HAP-1 (cell line): Measurements from ENCODE around the gene KRT1.

ENCODE experiments used
- DNase-seq, 2 experiments: peaks; one replicate each; pipeline ENCODE4 v3.0.0-alpha.2; 2016 to 2020; ENCODE audit warnings: low spot score in 2 of 2
- H3K27me3 ChIP-seq: fragments of 250-450 bp; sonication (Bioruptor Pico); 2 replicates; pipeline ENCODE4 v1.5.1; 2020; ENCODE audit warnings: low read depth, mild to moderate bottlenecking, moderate library complexity
- H3K36me3 ChIP-seq: fragments of 250-450 bp; sonication (Bioruptor Pico); replicated peaks from 2 replicates; pipeline ENCODE4 v1.5.1; 2020; ENCODE audit warnings: mild to moderate bottlenecking
- H3K4me1 ChIP-seq: fragments of 250-450 bp; sonication (Bioruptor Pico); 2 replicates; pipeline ENCODE4 v1.5.1; 2020; ENCODE audit warnings: mild to moderate bottlenecking
- H3K4me3 ChIP-seq: fragments of 250-450 bp; sonication (Bioruptor Pico); 2 replicates; pipeline ENCODE4 v1.5.1; 2020; ENCODE audit warnings: mild to moderate bottlenecking, moderate library complexity
- H3K9me3 ChIP-seq: fragments of 250-450 bp; sonication (Bioruptor Pico); 2 replicates; pipeline ENCODE4 v1.5.1; 2020; ENCODE audit warnings: mild to moderate bottlenecking, moderate library complexity
- in situ Hi-C: fragments of 300-500 bp; cut with MboI; formaldehyde crosslinking; loops from 3 replicates; pipeline ENCODE4 v1.14.3; 2020; ENCODE audit warnings: low sequenced_read_pairs, inconsistent platforms, mixed read lengths

The KRT1 gene

GRCh38 chr12:52630008-52630500 lies 50.2 kb downstream of the KRT1 start:
- Histone ChIP-seq H3K9me3 (no peaks in the 10 kb centered on the region), H3K27me3 (peaks cover 3% of the 10 kb centered on the region; the same call in 1 of the 2 replicates), H3K4me1 (no peaks in the 10 kb centered on the region), H3K4me3 (no peak overlapping the region), H3K36me3 (no peaks in the 10 kb centered on the region)
- in situ Hi-C loops = no loop called here
- DNase-seq = no peak

- Histone ChIP-seq H3K9me3 (no peaks in the 10 kb centered on the region), H3K4me1 (no peaks in the 10 kb centered on the region), H3K36me3 (no peaks in the 10 kb centered on the region), H3K4me3 (no peak overlapping the region), H3K27me3 (peaks cover 3% of the 10 kb centered on the region; the same call in 1 of the 2 replicates)
- no peak for DNase-seq
- in situ Hi-C loops = no loop called here
These were observed 50.8 kb downstream of the KRT1 start for GRCh38 chr12:52629281-52630007.

GRCh38 chr12:52628841-52629240 lies 51.4 kb downstream of the KRT1 start:
- no peak for DNase-seq
- no peaks in the 10 kb centered on the region for H3K36me3 ChIP-seq
- no peak overlapping the region for H3K4me3 ChIP-seq
- in situ Hi-C loops = no loop called here
- H3K4me1 ChIP-seq = 0 out of 2 replicates have a peak, but pooled peaks cover 2% of the 10 kb centered on the region
- H3K9me3 ChIP-seq = no peaks in the 10 kb centered on the region
- peaks cover 3% of the 10 kb centered on the region; the same call in 1 of the 2 replicates for H3K27me3 ChIP-seq

GRCh38 chr12:52628111-52628507 lies 52.1 kb downstream of the KRT1 start:
- H3K4me1 ChIP-seq = 0 out of 2 replicates have a peak, but pooled peaks cover 2% of the 10 kb centered on the region
- no peaks in the 10 kb centered on the region for H3K9me3 ChIP-seq
- DNase-seq = no peak
- in situ Hi-C loops = no loop called here
- peaks cover 3% of the 10 kb centered on the region; the same call in 1 of the 2 replicates for H3K27me3 ChIP-seq
- H3K36me3 ChIP-seq = no peaks in the 10 kb centered on the region
- no peak overlapping the region for H3K4me3 ChIP-seq

- Histone ChIP-seq H3K4me1 (0 out of 2 replicates have a peak, but pooled peaks cover 5% of the 10 kb centered on the region), H3K36me3 (no peaks in the 10 kb centered on the region), H3K27me3 (peaks cover 3% of the 10 kb centered on the region; the same call in 1 of the 2 replicates), H3K4me3 (no peak overlapping the region), H3K9me3 (no peaks in the 10 kb centered on the region)
- DNase-seq = no peak
- in situ Hi-C loops = no loop called here
These were observed 52.7 kb downstream of the KRT1 start for GRCh38 chr12:52627395-52628110.
